22Rv1 (cell line): Measurements from ENCODE around the gene RSRC1.
"Not testable (repeated sequence)": the region's sequence is repeated elsewhere in the genome, so short reads cannot be mapped to it uniquely, and the experiment has no call there.

ENCODE experiments used
- ZFX ChIP-seq: fragments of 450-650 bp; IDR thresholded peaks from 2 replicates; pipeline ENCODE4 v1.6.1; 2017; ENCODE audit warnings: antibody characterized with exemption, borderline replicate concordance
- TF ChIP-seq, protein P1 (sequence below): fragments of 450-650 bp; IDR thresholded peaks from 2 replicates; pipeline ENCODE4 v1.5.1; 2017; ENCODE audit warnings: mild to moderate bottlenecking

DNA sequence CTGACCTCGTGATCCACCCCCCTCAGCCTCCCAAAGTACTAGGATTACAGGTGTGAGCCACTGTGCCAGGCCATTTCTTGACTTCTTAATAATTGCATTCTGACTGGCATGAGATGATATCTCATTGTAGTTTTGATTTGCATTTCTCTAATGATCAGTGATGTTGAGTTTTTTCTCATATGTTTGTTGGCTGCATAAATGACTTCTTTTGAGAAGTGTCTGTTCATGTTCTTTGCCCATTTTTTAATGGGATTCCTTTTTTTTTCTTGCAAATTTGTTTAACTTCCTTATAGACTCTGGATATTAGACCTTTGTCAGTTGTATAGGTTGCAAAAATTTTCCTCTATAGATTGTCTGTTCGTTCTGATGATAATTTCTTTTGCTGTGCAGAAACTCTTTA is 3.7 kb downstream of the RSRC1 start:
- TF ChIP-seq, protein P1, sequence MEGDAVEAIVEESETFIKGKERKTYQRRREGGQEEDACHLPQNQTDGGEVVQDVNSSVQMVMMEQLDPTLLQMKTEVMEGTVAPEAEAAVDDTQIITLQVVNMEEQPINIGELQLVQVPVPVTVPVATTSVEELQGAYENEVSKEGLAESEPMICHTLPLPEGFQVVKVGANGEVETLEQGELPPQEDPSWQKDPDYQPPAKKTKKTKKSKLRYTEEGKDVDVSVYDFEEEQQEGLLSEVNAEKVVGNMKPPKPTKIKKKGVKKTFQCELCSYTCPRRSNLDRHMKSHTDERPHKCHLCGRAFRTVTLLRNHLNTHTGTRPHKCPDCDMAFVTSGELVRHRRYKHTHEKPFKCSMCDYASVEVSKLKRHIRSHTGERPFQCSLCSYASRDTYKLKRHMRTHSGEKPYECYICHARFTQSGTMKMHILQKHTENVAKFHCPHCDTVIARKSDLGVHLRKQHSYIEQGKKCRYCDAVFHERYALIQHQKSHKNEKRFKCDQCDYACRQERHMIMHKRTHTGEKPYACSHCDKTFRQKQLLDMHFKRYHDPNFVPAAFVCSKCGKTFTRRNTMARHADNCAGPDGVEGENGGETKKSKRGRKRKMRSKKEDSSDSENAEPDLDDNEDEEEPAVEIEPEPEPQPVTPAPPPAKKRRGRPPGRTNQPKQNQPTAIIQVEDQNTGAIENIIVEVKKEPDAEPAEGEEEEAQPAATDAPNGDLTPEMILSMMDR, result not testable (repeated sequence)
- TF ChIP-seq ZFX, result not testable (repeated sequence)
